Central memory CD8-positive, alpha-beta T cell (primary cell): ENCODE measurements around the gene TAF11L7.
"Not testable (repeated sequence)": the region's sequence is repeated elsewhere in the genome, so short reads cannot be mapped to it uniquely, and the experiment has no call there.

Experiments
- ATAC-seq: fragments of 150-1000 bp; cut with Tn5 transposase; replicated peaks from 2 replicates; pipeline ENCODE4 v1.10.0; 2022; ENCODE audit warnings: mild to moderate bottlenecking, moderate FRiP score, moderate number of reproducible peaks; ENCODE audit not compliant: poor library complexity, severe bottlenecking; ENCODE audit errors: extremely low read depth
- DNase-seq, 2 donors: peaks; one replicate each; pipeline ENCODE4 v3.0.0; 2021; ENCODE audit warnings: low spot score in 2 of 2
- H3K27ac Mint-ChIP-seq: one replicate; pipeline ENCODE4 v1.8.0; 2022; ENCODE audit warnings: low read depth, mild to moderate bottlenecking, moderate library complexity, mixed read lengths
- H3K27me3 Mint-ChIP-seq: one replicate; pipeline ENCODE4 v1.8.0; 2022; ENCODE audit warnings: mixed read lengths
- H3K36me3 Mint-ChIP-seq: one replicate; pipeline ENCODE4 v1.8.0; 2022; ENCODE audit warnings: mild to moderate bottlenecking, moderate library complexity, mixed read lengths; ENCODE audit not compliant: insufficient read depth
- H3K4me1 Mint-ChIP-seq: one replicate; pipeline ENCODE4 v1.8.0; 2022; ENCODE audit warnings: mixed read lengths
- H3K4me3 Mint-ChIP-seq: one replicate; pipeline ENCODE4 v1.8.0; 2022; ENCODE audit warnings: mild to moderate bottlenecking, moderate library complexity, mixed read lengths
- H3K9me3 Mint-ChIP-seq: one replicate; pipeline ENCODE4 v1.8.0; 2022; ENCODE audit warnings: mixed read lengths

The TAF11L7 gene

GRCh38 chr5:17590860-17591259, 5.3 kb upstream of the TAF11L7 start, which contains the start of gene TAF11L8:
TSS of gene TAF11L8 (minus strand) at chr5:17590960.
- not testable (repeated sequence) for H3K4me1 Mint-ChIP-seq, ATAC-seq, H3K36me3 Mint-ChIP-seq, DNase-seq, H3K9me3 Mint-ChIP-seq, H3K27me3 Mint-ChIP-seq, H3K4me3 Mint-ChIP-seq, H3K27ac Mint-ChIP-seq
